Frontal cortex (tissue), 4 donors: ENCODE measurements around the gene EHBP1L1. TPM values are rescaled to one million over a fixed set of nuclear protein-coding genes. Genes with fewer than 3 reads are reported as not detected.

ENCODE experiments used
- DNase-seq, 2 donors: peaks; one replicate each; pipeline ENCODE4 v3.0.0; 2012; ENCODE audit warnings: low spot score in 2 of 2
- FAIRE-seq: peaks from 2 replicates; lab custom pipeline; 2012; peaks lifted over from hg19 to GRCh38; lab: Jason Lieb, UNC
- total RNA-seq: library from RNA; depleted of rRNA; stranded (reverse); fragments of >200 nt; gene quantifications from one replicate; pipeline ENCODE4 v1.2.3, GENCODE V29; 2014
- donor health status: control.
- donor health status: control.
- donor health status: control.

Gene EHBP1L1
- total RNA-seq, 1 donor from 2014 or later, result 8.6 TPM

DNA sequence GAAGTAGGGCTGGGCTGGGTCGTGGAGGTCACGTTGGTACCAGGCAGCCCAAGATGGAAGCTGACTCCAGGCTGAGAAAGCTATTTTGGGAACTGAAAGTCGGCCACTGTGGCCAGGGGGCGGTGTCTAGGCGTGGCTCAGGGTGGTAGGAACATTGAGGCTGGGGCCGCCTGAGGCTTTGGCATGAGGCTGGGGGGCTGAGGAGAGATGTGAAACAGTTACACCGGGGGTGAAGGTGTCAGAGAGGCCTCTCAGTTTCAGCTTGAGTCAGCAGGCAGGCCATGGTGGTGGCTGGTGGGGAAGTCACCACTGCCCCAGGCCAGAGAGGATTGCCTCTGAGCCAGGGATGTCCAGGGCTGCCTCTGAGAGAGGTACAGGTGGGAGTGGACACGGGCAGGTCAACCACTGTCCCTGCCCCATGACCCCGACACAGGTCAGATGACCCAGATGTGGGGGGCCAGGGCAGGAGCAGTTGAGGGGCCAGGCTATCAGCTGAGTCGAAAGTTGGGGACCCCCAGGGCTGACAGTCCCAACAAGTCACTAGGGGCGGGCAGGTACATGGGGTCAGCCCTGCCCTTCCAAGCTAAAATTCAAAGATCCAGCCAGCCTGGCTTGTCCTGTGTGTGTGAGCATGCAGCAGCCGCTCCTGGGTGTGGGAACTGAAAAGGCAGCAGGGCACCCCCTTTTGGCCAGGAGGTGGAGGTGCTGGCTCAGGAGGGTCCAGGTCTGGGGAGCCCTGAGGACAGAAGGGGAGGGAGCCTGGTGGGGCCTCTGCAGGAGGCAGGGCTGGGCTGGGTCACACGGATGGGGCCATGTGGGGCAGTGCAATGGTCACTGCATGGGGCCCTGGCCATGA is 12.6 kb downstream of the EHBP1L1 start:
- FAIRE-seq, result no peak
- no peak for DNase-seq

DNA sequence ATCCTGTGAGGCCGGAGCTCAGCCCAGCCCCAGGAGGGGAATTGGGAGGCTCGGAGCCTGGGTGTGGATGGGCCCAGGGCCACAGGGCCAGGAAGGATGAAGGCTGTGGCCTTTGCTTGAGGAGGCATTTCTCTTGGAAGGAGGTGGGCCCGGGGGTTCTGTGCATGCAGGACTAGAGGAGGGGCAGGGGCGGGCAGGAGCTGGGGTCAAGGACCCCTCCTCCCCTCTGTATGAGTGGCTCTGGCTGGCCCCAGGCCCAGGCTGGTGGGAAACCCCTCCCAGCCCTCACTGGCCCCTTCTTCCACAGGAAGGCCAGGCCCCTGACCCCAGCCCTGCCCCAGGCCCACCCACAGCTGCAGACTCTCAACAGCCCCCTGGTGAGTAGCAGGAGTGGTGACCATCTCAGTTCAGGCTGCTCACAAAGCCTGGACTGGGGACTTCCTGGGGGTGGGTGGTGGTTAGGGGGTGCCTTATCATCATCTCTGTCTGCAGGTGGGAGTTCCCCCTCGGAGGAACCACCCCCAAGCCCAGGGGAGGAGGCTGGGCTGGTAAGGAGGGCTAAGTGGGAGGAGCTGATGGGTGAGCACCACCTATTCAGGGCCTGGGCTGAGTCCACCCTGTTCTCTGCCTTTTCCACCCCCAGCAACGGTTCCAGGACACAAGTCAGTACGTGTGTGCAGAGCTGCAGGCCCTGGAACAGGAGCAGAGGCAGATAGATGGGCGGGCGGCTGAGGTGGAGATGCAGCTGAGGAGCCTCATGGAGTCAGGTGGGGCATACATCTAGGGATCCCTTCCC is 13.8 kb downstream of the EHBP1L1 start:
- no peak for FAIRE-seq
- DNase-seq, result no peak

DNA sequence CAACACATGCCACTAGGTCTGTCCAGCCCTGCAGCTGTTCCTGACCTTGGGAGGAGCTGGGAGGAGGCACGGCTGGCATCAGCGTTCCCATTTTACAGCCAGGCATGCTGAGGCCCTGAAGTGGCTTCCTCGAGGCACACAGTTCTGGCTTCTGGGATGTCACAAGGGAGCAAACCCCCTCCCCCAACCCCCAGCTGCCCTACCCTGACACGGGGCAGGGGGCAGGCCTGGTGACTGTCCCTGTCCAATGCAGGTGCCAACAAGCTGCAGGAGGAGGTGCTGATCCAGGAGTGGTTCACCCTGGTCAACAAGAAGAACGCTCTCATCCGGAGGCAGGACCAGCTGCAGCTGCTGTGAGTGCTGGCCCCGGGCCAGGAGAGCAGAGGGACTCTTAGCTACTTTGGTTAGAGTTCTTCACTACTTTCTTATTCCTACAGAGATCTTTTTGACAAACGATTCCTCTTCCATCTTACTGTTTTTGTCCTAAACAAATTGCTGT is 14.4 kb downstream of the EHBP1L1 start:
- no peak for DNase-seq
- FAIRE-seq, result no peak

DNA sequence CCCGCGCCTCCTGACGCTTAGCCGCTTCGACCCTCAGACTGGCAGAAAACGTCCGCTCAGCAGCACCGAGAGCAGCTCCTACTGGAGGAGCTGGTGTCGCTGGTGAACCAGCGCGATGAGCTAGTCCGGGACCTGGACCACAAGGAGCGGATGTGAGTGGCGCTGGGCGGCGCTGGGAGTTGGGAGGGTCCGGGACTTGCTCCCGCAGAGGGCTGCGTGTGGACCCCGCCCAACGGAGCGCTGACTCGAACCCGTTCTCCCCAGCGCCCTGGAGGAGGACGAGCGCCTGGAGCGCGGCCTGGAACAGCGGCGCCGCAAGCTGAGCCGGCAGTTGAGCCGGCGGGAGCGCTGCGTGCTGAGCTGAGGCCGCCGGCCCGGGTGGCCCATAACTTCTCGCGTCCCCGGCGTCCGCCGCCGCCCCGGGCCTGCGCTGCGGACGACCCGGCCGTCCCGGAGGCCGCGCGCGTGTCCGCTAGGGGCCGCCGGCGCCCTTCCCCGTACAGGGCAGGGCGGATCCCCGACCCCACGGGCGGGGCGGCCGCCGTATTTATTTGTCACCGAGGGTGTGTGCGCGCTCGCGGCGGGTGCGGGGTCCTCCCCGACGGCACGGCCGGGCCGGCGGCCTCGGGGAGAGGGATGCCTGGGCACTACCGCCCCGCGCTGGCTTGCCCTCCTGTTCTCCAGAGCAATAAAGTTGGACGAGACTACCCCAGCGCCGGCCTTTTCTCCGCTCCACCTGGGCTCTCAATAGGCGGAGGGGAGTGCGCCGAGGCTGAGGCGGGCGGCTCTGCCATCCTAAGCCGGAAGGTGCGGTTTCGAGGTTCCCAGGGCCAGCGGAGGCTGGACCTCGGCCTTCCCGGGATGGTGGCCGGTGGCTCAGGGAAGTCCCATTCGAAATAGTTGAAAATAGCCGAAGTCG is 16.3 kb downstream of the EHBP1L1 start:
- FAIRE-seq (no peak), DNase-seq (no peak)

DNA sequence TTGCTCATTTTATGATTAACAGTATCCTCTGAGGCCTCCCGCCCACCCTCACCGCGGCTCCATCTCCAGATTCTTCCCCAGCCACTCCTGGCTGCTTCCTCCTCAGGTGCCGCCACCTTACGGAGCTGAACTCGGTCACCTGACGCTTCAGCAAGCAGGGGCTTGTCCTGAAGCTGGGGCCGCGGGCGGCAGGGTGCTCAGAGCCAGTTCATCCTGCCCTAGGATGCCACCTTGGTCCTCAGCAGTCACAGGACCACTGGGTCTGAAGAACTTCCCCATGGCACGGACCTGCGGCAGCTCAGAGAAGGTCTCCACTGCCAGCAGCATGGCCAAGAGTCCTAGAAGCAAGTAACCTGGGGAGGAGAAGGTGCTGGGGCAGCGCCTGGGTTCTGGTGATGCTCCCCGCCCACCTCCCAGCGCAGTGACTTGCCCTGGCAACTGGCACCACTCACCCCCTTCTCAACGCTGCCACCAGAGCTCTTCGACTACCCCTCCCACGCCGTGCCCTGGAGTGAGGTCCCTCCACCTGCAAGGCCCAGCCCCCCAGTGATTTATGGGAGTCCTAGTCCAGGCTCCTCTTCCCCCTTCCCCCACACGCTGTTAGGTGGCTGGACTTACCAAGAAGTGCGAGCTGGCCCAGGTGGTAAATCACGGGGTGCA is 17.1 kb downstream of the EHBP1L1 start:
- no peak for DNase-seq
- no peak for FAIRE-seq

DNA sequence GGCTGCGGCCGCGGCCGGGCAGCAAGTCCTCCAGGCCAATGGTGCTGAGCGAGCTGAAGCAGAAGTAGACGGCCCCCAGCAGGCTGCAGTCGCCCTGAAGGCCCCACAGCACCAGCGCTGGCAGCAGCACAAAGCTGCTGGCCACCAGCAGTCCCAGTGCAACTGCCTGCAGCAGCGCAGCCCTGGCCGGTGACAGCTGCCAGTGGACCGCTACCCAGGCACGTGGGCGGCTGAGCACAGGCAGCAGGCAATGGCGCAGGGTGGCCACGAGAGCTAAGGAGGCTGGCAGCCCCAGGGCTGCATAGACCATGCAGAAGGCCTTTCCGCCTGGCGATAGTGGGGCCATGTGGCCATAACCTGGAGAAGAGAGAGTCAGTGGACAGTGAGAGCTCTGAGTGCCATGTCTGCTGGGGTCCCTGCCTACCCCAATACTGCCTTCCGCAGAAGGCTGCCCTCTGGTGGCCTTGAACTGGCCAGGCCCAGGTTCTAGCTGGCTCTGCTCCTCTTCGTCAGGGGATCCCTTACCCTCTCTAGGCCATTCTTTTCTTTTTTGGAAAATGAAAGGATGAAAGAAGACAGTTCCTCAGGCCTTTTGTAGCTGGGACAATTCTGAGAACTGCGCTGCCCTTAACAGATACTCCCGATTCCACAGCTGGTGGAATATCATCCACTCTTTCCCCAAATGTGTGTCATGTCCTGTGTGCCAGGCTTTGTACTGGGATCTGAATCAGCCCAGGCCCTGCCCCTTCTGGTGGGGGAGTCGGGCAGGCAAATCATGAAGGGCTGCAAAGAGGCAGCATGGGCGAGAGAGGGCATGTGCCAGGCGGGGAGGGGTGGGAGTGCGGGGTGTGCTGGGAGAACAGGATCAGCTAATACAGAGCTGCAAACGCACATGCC is 17.9 kb downstream of the EHBP1L1 start:
- FAIRE-seq (no peak), DNase-seq (peak; percentile 83 to 84)

DNA sequence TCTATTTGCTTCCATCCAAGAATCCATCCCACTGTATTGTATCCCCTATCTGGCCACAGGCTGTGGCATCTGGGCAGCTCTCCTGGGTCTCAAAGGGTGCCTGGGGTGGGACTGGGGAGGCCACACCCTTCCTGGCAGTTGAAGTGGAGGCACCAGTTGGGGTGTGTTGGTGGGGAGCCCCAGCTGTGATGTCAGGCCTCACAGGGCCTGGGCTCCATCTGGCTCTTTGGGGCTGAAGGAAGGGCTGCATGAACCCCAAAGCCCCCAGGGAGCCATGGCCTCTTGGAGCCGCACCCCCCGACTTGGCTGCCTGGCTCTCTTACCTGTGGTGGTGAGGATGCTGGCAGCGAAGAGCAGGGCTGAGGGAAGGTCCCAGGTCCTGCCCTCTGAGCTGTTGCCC is 19.3 kb downstream of the EHBP1L1 start:
- no peak for FAIRE-seq
- DNase-seq, result no peak

DNA sequence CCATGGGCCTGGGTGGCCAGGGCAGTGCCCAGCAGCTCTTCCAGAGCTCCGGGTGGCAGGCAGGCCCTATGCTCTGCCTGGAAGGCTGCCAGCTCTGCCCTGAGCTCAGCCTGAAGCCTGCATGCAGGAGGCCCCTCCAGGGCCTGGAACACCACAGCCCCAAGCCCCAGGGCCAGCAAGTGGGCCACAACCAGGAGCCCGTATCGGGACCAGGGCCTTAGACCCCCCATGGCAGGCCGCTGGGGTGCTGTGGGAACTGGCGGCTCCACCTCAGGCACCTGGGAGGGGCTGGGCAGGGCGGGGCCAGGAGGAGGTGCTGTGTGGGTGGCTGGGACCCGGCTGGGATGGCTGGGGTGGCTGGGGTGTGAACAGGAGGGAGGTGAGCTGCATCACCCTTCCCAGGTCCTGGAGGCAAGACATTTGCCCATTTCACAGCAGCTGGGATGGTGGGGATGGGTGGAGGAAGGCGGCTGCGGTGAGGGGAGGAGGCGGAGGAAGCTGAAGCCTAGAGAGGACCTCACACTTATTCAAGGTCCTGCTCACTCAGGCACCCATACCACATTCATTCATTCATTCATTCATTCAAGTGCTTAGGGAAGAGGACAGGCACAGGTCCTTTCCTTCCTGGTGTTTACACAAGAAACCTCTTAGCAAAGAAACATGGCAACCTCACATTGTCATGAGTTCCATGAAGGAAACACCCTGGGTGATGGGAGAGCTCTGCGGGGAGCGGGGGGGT is 19.9 kb downstream of the EHBP1L1 start, which contains the start of gene KCNK7:
TSS of gene KCNK7 (minus strand) at position 258 of the 739 bp plus-strand sequence. CDS start at position 230, 28 bp downstream.
- FAIRE-seq (no peak), DNase-seq (no peak)

DNA sequence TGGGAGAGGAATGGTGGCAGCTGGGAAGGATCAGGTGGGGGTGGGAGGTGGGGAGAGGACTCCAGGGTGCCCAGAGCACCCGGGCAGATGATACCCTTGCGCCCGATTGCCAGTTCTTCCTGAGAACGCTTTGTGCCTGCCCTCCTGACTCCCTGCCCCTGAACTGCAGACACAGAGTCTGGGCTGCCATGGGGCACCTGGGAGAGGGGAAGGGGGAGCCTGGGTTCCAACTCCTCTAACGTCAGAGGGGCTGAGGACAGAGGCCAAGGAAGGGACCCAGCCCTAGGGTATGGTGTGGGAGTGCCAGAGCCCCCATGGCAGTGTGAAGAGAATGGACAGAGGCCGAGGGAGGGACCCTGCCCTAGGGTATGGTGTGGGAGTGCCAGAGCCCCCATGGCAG is 20.7 kb downstream of the EHBP1L1 start:
- no peak for FAIRE-seq
- no peak for DNase-seq

DNA sequence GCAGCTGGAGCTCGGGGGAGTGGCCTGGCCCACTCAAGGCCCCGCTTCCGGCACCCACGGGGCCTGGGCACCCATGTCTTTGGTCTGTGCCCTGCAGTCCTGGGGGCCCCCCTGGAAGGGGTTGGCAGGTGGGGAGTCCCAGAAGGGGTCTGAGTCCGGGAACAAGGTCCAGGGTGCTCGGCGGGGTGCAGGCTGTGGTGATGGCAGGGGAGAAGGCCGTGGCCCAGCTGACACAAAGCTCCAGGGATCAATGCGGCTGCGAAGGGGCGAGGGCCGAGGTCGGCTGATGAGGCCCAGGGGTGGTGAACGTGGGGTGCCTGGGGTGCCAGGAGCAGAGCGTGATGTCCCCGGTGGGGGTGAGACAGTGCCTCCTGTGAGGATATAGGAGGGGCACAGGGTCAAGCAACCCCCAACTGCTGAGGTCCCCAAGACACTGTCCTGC is 22.4 kb downstream of the EHBP1L1 start:
- DNase-seq (no peak), FAIRE-seq (no peak)

DNA sequence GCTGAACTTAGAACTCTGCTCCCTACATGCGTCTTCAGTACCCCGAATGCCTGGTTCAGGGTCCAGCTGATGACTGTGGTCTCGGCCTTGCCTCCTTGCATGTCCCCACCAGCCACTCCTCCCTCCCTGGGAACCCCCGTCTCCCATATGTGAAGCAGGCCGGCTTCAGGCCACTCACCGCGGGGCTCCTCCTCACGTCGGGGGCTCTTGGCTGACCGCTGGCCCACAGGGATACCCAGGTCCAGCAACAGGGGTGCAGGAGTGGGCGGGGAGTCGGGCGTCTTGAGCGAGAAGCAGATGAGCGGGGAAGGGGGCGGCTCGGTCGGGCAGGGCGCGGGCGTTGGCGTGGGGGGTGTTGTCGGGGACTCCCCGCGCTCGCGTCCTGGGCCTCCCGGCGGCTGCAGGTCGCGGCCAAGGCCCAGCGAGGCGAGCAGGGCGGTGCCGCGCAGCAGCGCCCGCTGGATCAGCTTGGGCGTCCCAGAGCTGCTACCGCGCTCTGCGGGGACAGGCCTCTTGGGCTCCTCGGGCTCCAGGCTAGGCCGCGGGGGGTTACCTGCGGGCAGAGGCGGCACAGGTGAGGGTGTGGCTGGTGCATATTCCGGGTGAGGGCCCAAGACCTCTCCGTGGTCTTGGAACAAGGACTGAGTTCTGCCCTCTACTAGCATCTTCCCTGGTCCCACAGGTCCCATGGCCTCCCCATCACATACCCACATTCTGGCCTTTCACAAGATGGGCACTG is 23.5 kb downstream of the EHBP1L1 start:
- DNase-seq (no peak), FAIRE-seq (no peak)

DNA sequence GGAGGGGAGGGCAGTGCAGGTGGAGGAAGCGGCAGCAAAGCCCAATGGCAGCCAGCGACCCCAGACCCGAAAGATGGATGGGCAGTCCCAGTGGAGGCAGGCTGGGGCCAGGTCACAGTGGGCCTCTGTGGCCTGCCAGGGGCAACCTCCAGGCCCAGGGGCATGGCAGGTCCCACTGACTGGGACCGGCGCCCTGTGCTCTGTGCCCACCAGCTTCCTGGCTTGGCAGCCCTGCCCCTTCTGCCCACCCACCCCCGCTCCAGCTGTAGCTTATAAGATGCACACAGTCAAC is 24.0 kb downstream of the EHBP1L1 start:
- FAIRE-seq (no peak), DNase-seq (no peak)

DNA sequence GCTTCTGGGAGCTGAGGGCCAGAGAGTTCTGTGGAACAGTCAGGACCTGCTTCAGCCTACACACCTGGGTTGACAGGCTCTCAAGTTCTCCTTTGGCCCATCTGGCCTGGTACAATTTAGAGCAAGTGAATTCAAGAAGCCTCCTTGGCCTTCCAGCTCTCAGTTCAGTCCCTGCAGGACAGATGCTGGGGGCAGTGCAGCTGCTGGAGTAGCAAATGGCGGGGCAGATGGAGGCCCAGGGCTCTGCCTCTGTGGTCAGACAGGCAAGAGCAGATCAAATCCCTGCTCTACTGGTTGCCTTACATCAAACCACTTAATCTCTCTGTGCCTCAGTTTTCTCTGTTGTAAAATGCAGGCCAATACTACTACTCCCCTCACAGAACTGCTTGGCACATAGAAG is 28.4 kb downstream of the EHBP1L1 start:
- DNase-seq (no peak), FAIRE-seq (no peak)

DNA sequence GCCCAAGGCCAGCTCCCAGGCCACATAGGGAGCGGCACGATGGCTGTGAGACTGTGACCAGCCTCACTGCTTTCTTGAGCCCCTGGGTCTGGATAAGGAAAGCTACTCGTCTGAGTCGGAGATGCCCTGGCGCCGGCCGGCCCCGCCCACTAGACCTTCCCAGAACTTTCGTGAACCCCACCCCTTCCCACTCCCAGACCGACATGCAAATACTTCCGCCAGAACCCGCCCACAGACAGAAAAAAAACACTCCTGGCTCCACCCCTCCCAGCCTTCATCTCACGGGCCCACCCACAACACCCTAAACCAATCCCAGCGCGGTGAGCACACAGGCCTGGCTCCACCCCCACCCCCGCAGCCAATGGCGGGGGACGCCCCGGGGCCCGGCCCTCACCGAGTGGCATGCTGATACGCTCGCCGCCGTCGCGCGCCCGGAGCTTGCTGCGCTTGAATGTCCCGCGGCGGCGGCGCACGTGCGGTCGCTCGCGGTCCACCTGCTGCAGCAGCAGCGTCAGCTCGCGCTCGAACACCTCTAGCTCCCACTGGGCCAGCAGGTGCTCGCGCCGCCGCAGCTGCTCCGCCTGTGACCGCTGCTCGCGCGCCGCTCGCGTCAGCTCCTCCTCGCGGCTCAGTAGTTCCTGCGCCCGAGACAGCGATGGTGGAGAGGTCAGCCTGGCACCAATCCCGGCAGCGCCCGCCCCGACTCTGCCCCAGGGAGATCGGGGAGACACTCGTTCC is 31.2 kb downstream of the EHBP1L1 start:
- DNase-seq (peak; percentile 95 to 99), FAIRE-seq (no peak)

DNA sequence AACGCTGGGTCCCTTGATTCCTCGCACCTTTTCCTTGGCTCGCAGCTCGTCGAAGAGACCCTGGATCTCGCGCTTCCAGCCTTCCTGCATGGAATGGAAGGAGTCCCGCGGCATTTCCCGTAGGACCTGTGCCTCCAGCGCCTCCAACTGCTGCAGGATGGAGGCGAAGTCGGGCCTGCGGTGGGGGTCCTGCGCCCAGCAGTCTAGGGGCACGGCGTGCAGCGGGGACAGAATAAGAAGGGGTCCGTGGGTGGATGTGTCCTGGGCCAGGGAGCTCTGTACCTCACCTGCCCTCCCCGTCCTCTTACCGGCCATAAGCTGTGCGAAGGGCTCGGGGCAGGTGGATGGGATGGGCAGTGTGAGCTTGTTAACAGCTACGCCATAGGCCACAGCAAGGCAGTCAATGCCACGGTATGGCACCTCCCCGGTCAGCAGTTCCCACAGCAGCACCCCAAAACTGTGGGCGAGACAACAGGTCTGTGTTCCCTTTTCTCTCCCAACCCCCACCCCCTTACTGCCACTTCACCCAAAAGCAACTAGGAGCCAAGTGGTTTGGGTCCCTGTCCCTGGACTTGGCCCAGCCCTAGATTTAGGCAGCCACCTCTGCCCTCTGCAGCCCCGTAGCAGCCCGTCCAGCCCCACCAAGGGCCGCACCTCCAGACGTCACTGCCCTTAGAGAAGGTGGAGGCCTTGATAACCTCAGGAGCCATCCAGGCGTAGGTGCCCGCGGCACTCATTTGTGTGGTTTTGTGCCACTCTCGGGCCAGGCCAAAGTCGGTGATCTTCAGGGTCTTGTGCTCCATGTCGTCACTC is 32.0 kb downstream of the EHBP1L1 start:
- no peak for FAIRE-seq
- DNase-seq, result no peak

DNA sequence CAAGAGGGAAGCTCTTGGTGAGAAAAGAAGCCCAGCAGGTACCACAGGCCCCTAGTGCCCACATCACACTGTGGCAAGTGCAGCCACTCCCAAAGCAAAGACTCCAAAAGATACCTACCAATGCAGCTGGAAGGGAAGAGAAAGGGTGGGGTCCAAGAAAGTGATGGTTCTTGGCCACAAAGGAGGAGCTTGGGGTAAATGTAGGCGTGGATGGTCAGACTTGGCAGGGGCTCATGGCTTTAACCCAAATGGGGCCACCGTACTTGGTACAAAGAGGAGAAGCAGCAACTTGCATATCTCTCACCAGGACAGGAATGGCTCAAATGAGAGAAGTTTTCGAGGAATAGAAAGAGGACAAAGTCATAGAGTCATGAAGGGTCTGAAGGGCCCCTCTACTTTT is 33.4 kb downstream of the EHBP1L1 start:
- DNase-seq (no peak), FAIRE-seq (no peak)
